Measurements from ENCODE around the gene OTC.

GRCh38 chrX:38374431-38374830 is 22.0 kb downstream of the OTC start:
- no peak for TF ChIP-seq EZH2 (IDR thresholded peaks at IDR 0.05; ENCODE audit: insufficient read depth, poor library complexity, severe bottlenecking)
- TF ChIP-seq EZH2phosphoT487 (IDR thresholded peaks at IDR 0.05; ENCODE audit: insufficient read depth, low read depth), result no peak

Measured in GM23248 (cell line).